AG09309 (cell line): ENCODE measurements around the gene AFF3.

Experiments used
- DNase-seq: peaks from one replicate; pipeline ENCODE4 v3.0.0-alpha.2; 2010; ENCODE audit warnings: low read depth
- H3K4me3 ChIP-seq: 2 replicates; pipeline ENCODE4 v1.5.1; 2011; ENCODE audit warnings: mild to moderate bottlenecking, low read depth, low read length, moderate library complexity; ENCODE audit not compliant: control insufficient read depth
- TF ChIP-seq, protein P1 (sequence below): IDR thresholded peaks from 2 replicates; pipeline ENCODE4 v1.5.1; 2011; ENCODE audit warnings: mild to moderate bottlenecking, low read depth, low read length, inconsistent platforms; ENCODE audit not compliant: insufficient read depth, control insufficient read depth; ENCODE audit errors: missing control alignments

Gene AFF3

DNA sequence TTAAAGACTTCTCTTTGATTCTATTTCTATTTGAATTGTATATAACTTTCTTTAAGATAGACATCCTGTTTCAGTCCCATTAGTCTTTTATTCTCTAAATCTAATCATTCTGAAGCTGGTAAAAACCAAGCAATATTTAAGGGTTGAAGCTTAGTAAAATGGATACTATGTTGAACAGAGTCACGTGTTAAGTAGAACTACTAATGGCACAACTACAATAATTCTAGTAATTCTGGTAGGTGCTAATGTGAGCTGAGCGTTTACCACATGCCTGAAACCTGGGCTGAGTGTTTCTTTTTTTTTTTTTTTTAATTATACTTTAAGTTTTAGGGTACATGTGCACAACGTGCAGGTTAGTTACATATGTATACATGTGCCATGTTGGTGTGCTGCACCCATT, 8.9 kb upstream of the AFF3 start:
- TF ChIP-seq, protein P1, sequence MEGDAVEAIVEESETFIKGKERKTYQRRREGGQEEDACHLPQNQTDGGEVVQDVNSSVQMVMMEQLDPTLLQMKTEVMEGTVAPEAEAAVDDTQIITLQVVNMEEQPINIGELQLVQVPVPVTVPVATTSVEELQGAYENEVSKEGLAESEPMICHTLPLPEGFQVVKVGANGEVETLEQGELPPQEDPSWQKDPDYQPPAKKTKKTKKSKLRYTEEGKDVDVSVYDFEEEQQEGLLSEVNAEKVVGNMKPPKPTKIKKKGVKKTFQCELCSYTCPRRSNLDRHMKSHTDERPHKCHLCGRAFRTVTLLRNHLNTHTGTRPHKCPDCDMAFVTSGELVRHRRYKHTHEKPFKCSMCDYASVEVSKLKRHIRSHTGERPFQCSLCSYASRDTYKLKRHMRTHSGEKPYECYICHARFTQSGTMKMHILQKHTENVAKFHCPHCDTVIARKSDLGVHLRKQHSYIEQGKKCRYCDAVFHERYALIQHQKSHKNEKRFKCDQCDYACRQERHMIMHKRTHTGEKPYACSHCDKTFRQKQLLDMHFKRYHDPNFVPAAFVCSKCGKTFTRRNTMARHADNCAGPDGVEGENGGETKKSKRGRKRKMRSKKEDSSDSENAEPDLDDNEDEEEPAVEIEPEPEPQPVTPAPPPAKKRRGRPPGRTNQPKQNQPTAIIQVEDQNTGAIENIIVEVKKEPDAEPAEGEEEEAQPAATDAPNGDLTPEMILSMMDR, result no peak
- no peak overlapping the region for H3K4me3 ChIP-seq
- no peak for DNase-seq

GRCh38 chr2:100148883-100149282, 6.5 kb upstream of the AFF3 start:
- DNase-seq, result no peak
- TF ChIP-seq, protein P1, result no peak
- H3K4me3 ChIP-seq, result no peak overlapping the region

- TF ChIP-seq, protein P1, result no peak
- no peak for DNase-seq
- H3K4me3 ChIP-seq, result no peak overlapping the region
These were observed 4.2 kb upstream of the AFF3 start for GRCh38 chr2:100146657-100146960.

DNA sequence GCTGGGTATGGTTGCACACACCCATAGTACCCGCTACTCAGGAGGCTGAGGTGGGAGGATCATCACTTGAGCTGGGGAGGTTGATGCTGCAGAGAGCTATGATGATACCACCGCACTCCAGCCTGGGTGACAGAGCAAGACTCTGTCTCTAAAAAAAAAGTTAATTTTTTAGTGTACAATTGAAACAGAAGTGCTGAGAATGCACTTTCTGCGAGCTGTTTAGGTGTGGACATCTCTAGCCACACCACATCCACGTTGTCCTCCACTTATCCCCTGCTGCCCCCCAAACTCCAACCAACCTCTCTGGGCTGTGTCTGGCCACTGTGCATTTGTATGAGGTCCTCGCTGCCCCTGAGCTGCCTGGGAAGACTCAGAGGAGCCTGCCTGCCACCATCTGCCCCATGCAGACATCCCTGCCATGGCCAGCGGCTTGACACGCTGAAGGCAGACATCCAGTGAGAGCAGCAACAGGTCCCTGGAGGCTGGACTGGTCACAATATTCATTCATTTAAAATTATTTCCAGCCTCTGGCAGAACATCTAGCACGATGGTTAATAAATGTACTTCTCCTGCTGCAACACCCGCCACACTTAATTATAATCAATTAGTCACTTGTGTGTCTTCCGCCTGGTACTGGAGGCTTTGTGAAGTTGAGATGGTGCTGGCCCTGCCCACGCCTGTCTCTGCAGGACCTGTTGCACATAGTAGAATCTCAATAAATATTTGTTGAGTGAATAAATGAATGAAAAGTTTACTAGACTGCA, 3.7 kb upstream of the AFF3 start:
- DNase-seq, result no peak
- no peak overlapping the region for H3K4me3 ChIP-seq
- TF ChIP-seq, protein P1, result no peak

GRCh38 chr2:100143286-100143685, 896 bp upstream of the AFF3 start:
- no peak overlapping the region for H3K4me3 ChIP-seq
- no peak for DNase-seq
- TF ChIP-seq, protein P1, result no peak

GRCh38 chr2:100141906-100142305, 484 bp downstream of the AFF3 start:
- H3K4me3 ChIP-seq, result no peak overlapping the region
- DNase-seq, result no peak

More at GRCh38 chr2:100141906-100142305, 484 bp downstream of the AFF3 start:
- TF ChIP-seq, protein P1, result no peak
